OCI-LY1 (cell line): ENCODE results near the gene RBKS.

ENCODE experiments used
- EZH2 ChIP-seq: fragments of 200-600 bp; sonication (generic), shearing (Covaris generic); IDR thresholded peaks from 2 replicates; pipeline ENCODE4 v1.8.0; 2017; ENCODE audit warnings: borderline replicate concordance, mixed run types, mild to moderate bottlenecking, antibody characterized with exemption, low read length, moderate library complexity, mixed read lengths
- TF ChIP-seq, protein P1 (sequence below): fragments of 200-600 bp; sonication (generic), shearing (Covaris generic); IDR thresholded peaks from 2 replicates; pipeline ENCODE4 v1.5.1; 2017; ENCODE audit warnings: mild to moderate bottlenecking, antibody characterized with exemption, low read length, moderate library complexity, mixed read lengths

DNA sequence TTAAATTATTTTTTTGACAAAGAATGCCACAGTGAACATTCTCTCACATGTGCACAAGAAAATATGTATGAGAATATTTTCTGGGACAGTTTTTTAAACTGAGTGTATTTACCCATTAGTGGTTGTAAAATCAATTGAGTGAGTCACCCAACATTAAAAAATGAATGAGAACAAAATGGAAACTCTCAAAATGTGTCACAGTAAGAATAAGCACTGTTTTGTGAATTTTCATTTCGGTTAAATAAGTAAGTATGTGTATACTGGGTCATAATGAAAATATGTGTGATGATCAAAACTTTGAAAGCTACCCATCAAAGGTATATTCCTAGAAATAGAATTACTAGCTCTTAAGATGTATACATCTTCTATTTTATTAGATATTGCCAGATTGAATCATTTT is 11.9 kb upstream of the RBKS start:
- TF ChIP-seq, protein P1, sequence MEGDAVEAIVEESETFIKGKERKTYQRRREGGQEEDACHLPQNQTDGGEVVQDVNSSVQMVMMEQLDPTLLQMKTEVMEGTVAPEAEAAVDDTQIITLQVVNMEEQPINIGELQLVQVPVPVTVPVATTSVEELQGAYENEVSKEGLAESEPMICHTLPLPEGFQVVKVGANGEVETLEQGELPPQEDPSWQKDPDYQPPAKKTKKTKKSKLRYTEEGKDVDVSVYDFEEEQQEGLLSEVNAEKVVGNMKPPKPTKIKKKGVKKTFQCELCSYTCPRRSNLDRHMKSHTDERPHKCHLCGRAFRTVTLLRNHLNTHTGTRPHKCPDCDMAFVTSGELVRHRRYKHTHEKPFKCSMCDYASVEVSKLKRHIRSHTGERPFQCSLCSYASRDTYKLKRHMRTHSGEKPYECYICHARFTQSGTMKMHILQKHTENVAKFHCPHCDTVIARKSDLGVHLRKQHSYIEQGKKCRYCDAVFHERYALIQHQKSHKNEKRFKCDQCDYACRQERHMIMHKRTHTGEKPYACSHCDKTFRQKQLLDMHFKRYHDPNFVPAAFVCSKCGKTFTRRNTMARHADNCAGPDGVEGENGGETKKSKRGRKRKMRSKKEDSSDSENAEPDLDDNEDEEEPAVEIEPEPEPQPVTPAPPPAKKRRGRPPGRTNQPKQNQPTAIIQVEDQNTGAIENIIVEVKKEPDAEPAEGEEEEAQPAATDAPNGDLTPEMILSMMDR, result no peak
- no peak for TF ChIP-seq EZH2
